Spleen (tissue), 11 donors: ENCODE measurements around the gene EMC6. TPM values are rescaled to one million over a fixed set of nuclear protein-coding genes. Genes with fewer than 3 reads are reported as not detected.

Experiments
- DNase-seq: peaks from one replicate; pipeline ENCODE4 v3.0.0-alpha.2; 2020
- H3K27ac ChIP-seq, 8 donors: fragments of 200-600 bp; sonication (generic) in 7 of 8; 1 replicate in 4 of 8; 2 replicates in 4 of 8; pipeline versions ENCODE4 v1.5.0 to v1.8.0; 2016 to 2021; ENCODE audit warnings: inconsistent platforms in 4 of 8, mild to moderate bottlenecking in 4 of 8, moderate library complexity in 1 of 8
- H3K27me3 ChIP-seq, 7 donors: fragments of 200-600 bp; sonication (generic) in 6 of 7; replicated peaks in 1 of 7; 1 replicate in 4 of 7; 2 replicates in 3 of 7; pipeline versions ENCODE4 v1.5.0 to v1.8.0; 2016 to 2021; ENCODE audit warnings: inconsistent platforms in 3 of 7, mild to moderate bottlenecking in 1 of 7
- H3K36me3 ChIP-seq, 6 donors: fragments of 200-600 bp; sonication (generic) in 5 of 6; 1 replicate in 4 of 6; 2 replicates in 2 of 6; pipeline versions ENCODE4 v1.5.0 to v1.8.0; 2016 to 2021; ENCODE audit warnings: inconsistent platforms in 2 of 6
- H3K4me1 ChIP-seq, 6 donors: fragments of 200-600 bp; sonication (generic) in 5 of 6; 1 replicate in 3 of 6; 2 replicates in 3 of 6; pipeline versions ENCODE4 v1.5.0 to v1.8.0; 2016 to 2021; ENCODE audit warnings: inconsistent platforms in 3 of 6
- H3K4me3 ChIP-seq, 8 donors: fragments of 200-600 bp; sonication (generic) in 7 of 8; 1 replicate in 4 of 8; 2 replicates in 4 of 8; pipeline versions ENCODE4 v1.5.0 to v1.8.0; 2016 to 2021; ENCODE audit warnings: inconsistent platforms in 4 of 8, mild to moderate bottlenecking in 4 of 8, moderate library complexity in 2 of 8
- H3K9me3 ChIP-seq, 8 donors: fragments of 200-600 bp; sonication (generic) in 7 of 8; 1 replicate in 4 of 8; 2 replicates in 4 of 8; pipeline versions ENCODE4 v1.5.0 to v1.8.0; 2016 to 2021; ENCODE audit warnings: inconsistent platforms in 4 of 8
- POLR2A ChIP-seq, 3 donors: fragments of 450-650 bp; IDR thresholded peaks; one replicate each; pipeline ENCODE4 v1.5.1; 2017; ENCODE audit warnings: antibody characterized with exemption in 3 of 3, mild to moderate bottlenecking in 1 of 3
- POLR2AphosphoS5 ChIP-seq, 3 donors: sonication (generic); formaldehyde crosslinking; IDR thresholded peaks; one replicate each; pipeline ENCODE4 v1.5.1; 2017; ENCODE audit warnings: antibody characterized with exemption in 3 of 3
- WGBS, 5 donors: extraction: QIAGEN DNeasy Blood & Tissue Kit in 3 of 5; methylation state at CpG; one replicate each; pipeline versions ENCODE4 v1.1.5 to v1.1.7; 2013 to 2018; 5-methylcytosine and 5-hydroxymethylcytosine counted together
- intact Hi-C: fragments of 100-400 bp; cut with DNase I; formaldehyde crosslinking; loops from one replicate; pipeline ENCODE4 v1.15.0; 2023; ENCODE audit warnings: low total_unique reads
- polyA plus RNA-seq, 3 donors: library from polyadenylated mRNA; stranded (reverse); fragments of 200-250 nt; gene quantifications; one replicate each; pipeline ENCODE4 v1.2.1, GENCODE V29; 2013
- total RNA-seq, 7 donors: library from RNA; depleted of rRNA in 3 of 7; stranded (reverse); fragments of >200 nt in 3 of 7; fragmentation: NEBNext Ultra II Directional in 4 of 7; extraction: Animal tissue kit (Norgen Biotek cat#: 25700) in 4 of 7; gene quantifications; one replicate each; pipeline versions ENCODE4 v1.1.0 to v1.2.1, GENCODE V29; 2016 to 2021
- TF ChIP-seq, protein P1 (sequence below), 11 experiments: fragments of 200-600 bp in 7 of 11; fragments of 450-650 bp in 4 of 11; sonication (generic) in 4 of 11; IDR thresholded peaks in 8 of 11; conservative IDR thresholded peaks in 3 of 11; 1 replicate in 7 of 11; 2 replicates in 4 of 11; pipeline versions ENCODE4 v1.4.0 to v1.8.0; 2016 to 2021; ENCODE audit warnings: antibody characterized with exemption in 11 of 11, inconsistent platforms in 4 of 11, mild to moderate bottlenecking in 1 of 11
- donor health status: healthy with polysubstance abuse.
- donor health status: DM: no; HTN: no; CAD: no; lungs with moderate emphysema.
- donor health status: DM: no; HTN: no; CAD: no.
- donor health status: Bipolar disorder and iron deficiency.
- donor health status: healthy.
- donor health status: DM: no; HTN: no; CAD: no.
- donor health status: DM: yes; HTN: yes; CAD: no.

The EMC6 gene
- total and polyA plus RNA-seq, 10 donors, result 6.0 to 85.3 (median 22.8) TPM

DNA sequence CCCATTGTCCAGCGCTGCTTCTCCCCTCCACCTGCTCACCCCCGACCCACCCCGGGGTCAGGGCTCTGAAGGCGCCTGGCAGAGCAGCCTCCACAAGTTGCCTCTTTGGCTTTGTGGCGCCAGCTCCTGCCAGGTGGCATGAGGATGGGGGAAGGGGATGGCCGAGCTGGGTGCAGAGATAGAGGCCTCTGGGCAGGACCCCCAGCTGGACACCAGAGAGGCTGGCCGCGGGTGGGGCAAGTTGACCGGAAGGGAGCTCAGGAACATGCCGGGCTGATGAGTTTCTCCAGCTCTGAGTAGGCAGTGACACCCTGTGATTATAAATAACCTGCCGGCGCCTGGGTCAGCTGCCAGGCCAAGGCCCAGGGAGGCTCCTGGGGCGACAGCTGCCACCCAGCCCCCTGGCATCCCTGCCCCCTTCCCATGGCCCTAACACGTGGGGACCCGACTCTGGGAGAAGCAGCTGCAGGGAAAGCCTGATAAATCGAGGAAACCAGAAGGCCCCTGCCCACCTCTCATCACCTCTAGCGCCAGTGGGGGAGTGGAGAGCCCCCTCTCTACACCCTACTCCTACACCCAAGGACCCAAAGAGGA, 26.6 kb downstream of the EMC6 start:
- peak overlapping the region; percentile 39 to 92 (median 75) for H3K27ac ChIP-seq
- no peak for DNase-seq
- peaks cover 6 to 87% (median 46%) of the 10 kb centered on the region in 6 donors for H3K4me1 ChIP-seq
- H3K9me3 ChIP-seq, result peaks cover 0 to 13% (median 8%) of the 10 kb centered on the region in 8 donors
- H3K36me3 ChIP-seq, result peaks cover 0 to 18% (median 8%) of the 10 kb centered on the region in 6 donors
- H3K27me3 ChIP-seq, result peaks cover 0 to 38% (median 14%) of the 10 kb centered on the region in 7 donors
- no peak for TF ChIP-seq POLR2A (IDR thresholded peaks at IDR 0.05)
- TF ChIP-seq POLR2AphosphoS5 (IDR thresholded peaks at IDR 0.05), result peak in 1 of 3 donors; percentile 28
- intact Hi-C loops, result no loop called here
- 9 to 19% (median 15%) methylated on average over 8 to 17 of the region's 17 CpGs for WGBS, 5 donors
- peak overlapping the region; percentile 53 to 85 (median 71) for H3K4me3 ChIP-seq

DNA sequence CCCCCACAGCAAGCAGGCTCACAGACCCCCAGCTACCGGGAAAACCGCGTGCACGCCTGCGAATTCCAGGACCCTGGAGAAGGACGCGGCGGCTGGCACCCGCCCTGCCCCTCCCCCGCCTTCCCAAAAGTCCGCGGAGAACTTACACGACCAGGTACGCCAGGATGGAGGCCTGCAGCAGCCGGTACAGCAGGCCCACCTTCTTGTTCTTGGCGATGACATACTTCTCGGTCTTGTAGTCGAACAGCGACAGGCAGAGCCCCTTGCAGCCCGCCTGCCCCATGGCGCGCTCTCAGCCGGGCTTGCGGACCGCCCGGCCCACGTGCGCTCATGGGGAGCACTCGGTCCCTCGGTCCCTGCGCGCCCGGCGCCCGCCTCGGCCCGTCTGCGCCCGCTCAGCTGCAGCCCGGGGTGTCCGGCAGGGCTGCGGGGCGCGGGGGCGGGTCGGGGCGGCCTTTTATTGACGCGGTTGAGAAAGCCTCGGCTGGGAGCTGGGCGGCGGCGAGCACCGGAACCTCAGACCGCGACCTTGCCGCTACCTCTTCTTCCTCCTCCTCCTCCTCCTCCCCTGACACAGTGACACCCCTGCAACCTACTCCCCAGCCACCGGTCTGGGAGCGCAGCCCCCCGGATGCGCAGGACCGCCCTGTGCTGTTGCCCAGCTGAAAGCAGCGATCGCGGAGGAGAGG, 27.3 kb downstream of the EMC6 start, which contains the start of gene P2RX5:
Gene P2RX5, minus strand, starts transcription at position 433 of the 689 bp plus-strand sequence. Its CDS starts 150 bp downstream, at position 283.
- peaks cover 3 to 86% (median 40%) of the 10 kb centered on the region in 6 donors for H3K4me1 ChIP-seq
- intact Hi-C loops, result no loop called here
- 0 to 1% (median 0%) methylated on average over 15 to 65 of the region's 65 CpGs for WGBS, 5 donors

DNA sequence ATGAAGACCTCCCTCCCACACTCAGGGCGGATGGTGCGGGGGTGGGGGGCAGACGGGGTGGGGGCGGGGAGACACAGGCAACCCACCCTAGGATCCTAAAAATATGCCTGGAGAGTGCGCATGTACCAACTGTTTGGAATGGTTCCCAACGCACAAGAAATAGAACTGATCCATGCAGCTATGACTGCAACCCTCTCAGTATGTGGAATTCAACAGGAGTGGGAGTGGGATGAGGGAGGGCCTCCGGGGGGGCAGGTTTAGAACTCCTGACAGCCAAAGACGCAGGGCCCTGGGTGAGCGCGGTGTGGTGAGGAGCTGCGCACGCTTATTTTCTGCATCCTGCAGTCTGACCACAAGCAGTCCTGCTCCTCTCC, 28.5 kb downstream of the EMC6 start:
- peak overlapping the region in 5 of 8 donors; percentile 56 to 85 (median 75) for H3K4me3 ChIP-seq
- WGBS, 5 donors, result 54 to 67% (median 59%) methylated on average over 11 to 12 of the region's 12 CpGs
- H3K9me3 ChIP-seq, result peaks cover 0 to 13% (median 8%) of the 10 kb centered on the region in 8 donors
- H3K4me1 ChIP-seq, result peaks cover 0 to 84% (median 30%) of the 10 kb centered on the region in 6 donors
- H3K27ac ChIP-seq, result peak overlapping the region in 5 of 8 donors; percentile 75 to 92 (median 84)
- intact Hi-C loops, result no loop called here
- DNase-seq, result no peak
- no peaks in the 10 kb centered on the region for H3K36me3 ChIP-seq
- TF ChIP-seq, protein P1, sequence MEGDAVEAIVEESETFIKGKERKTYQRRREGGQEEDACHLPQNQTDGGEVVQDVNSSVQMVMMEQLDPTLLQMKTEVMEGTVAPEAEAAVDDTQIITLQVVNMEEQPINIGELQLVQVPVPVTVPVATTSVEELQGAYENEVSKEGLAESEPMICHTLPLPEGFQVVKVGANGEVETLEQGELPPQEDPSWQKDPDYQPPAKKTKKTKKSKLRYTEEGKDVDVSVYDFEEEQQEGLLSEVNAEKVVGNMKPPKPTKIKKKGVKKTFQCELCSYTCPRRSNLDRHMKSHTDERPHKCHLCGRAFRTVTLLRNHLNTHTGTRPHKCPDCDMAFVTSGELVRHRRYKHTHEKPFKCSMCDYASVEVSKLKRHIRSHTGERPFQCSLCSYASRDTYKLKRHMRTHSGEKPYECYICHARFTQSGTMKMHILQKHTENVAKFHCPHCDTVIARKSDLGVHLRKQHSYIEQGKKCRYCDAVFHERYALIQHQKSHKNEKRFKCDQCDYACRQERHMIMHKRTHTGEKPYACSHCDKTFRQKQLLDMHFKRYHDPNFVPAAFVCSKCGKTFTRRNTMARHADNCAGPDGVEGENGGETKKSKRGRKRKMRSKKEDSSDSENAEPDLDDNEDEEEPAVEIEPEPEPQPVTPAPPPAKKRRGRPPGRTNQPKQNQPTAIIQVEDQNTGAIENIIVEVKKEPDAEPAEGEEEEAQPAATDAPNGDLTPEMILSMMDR (IDR thresholded peaks at IDR 0.05 in 8 of 11, conservative IDR thresholded peaks at IDR 0.05 in 3 of 11), result no peak
- TF ChIP-seq POLR2AphosphoS5 (IDR thresholded peaks at IDR 0.05) (no peak), POLR2A (IDR thresholded peaks at IDR 0.05) (no peak)
- peaks cover 0 to 33% (median 14%) of the 10 kb centered on the region in 7 donors for H3K27me3 ChIP-seq

More for the DNA sequence above, 27.3 kb downstream of the EMC6 start, which contains the start of gene P2RX5:
- no peak for TF ChIP-seq POLR2A (IDR thresholded peaks at IDR 0.05)
- TF ChIP-seq, protein P1 (IDR thresholded peaks at IDR 0.05 in 8 of 11, conservative IDR thresholded peaks at IDR 0.05 in 3 of 11), result peak in 2 of 11 experiments; percentile 16 to 18
- TF ChIP-seq POLR2AphosphoS5 (IDR thresholded peaks at IDR 0.05), result peak; percentile 78 to 89 (median 83)
- Histone ChIP-seq H3K4me3 (peak within 1 kb of the TSS; percentile 53 to 85 (median 71)), H3K27me3 (peaks cover 0 to 33% (median 14%) of the 10 kb centered on the region in 7 donors), H3K9me3 (peaks cover 0 to 13% (median 8%) of the 10 kb centered on the region in 8 donors), H3K36me3 (peaks cover 0 to 11% (median 2%) of the 10 kb centered on the region in 6 donors), H3K27ac (peak within 1 kb of the TSS; percentile 39 to 92 (median 75))
- peak; percentile 95 for DNase-seq

DNA sequence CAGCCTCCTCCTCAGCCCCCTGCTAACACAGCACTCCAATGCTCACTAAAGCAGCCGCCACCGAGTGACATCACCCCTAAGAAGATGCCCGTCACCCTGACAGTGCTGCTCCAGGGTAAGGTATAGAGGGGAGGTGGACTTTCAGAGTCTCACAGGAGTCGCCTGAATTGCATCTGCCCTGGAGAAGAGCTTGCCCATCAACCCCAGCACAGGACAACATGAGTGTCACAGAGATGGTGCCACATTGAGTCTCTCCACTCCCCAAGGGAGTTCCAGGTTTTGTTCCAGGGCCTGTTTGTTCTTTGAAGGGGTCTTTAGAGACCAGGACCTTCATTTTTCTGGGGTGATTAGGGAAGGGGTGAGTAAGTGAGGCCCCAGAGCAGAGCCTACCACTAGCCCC, 29.5 kb downstream of the EMC6 start:
- peaks cover 0 to 13% (median 8%) of the 10 kb centered on the region in 8 donors for H3K9me3 ChIP-seq
- TF ChIP-seq, protein P1 (IDR thresholded peaks at IDR 0.05 in 8 of 11, conservative IDR thresholded peaks at IDR 0.05 in 3 of 11), result no peak
- TF ChIP-seq POLR2AphosphoS5 (IDR thresholded peaks at IDR 0.05), result no peak
- TF ChIP-seq POLR2A (IDR thresholded peaks at IDR 0.05), result no peak
- intact Hi-C loops, result no loop called here
- peaks cover 0 to 74% (median 26%) of the 10 kb centered on the region in 6 donors for H3K4me1 ChIP-seq
- no peak overlapping the region for H3K27ac ChIP-seq
- DNase-seq, result no peak
- 82 to 95% (median 90%) methylated on average over 4 of the region's 4 CpGs for WGBS, 5 donors
- no peaks in the 10 kb centered on the region for H3K36me3 ChIP-seq
- peaks cover 0 to 30% (median 14%) of the 10 kb centered on the region in 7 donors for H3K27me3 ChIP-seq
- H3K4me3 ChIP-seq, result no peak overlapping the region
